ENCODE data around the gene PLOD3.

Gene PLOD3

GRCh38 chr7:101186844-101187428 is 30.4 kb downstream of the PLOD3 start:
- Histone ChIP-seq H3K79me2 (ENCODE audit: low read length) (no peaks in the 10 kb centered on the region), H3K27ac (ENCODE audit: low read length) (no peak overlapping the region), H3K36me3 (replicated peaks; ENCODE audit: low read depth, low read length) (no peaks in the 10 kb centered on the region), H3K9me3 (ENCODE audit: insufficient read depth, low read length) (no peaks in the 10 kb centered on the region), H3K9ac (ENCODE audit: low read length) (no peak overlapping the region), H3K4me2 (ENCODE audit: low read length) (peak overlapping the region; percentile 44), H2AFZ (ENCODE audit: low read depth, low read length) (peak overlapping the region; percentile 74; the same call in 1 of the 2 replicates), H3K27me3 (ENCODE audit: low read depth, low read length) (no peaks in the 10 kb centered on the region), H4K20me1 (ENCODE audit: insufficient read depth, low read length) (no peaks in the 10 kb centered on the region), H3K4me3 (ENCODE audit: low read length) (no peak overlapping the region), H3K4me1 (ENCODE audit: low read length) (peaks cover 12% of the 10 kb centered on the region)
- TF ChIP-seq EZH2phosphoT487 (IDR thresholded peaks at IDR 0.05; ENCODE audit: low read depth), result no peak

- TF ChIP-seq EZH2phosphoT487 (IDR thresholded peaks at IDR 0.05; ENCODE audit: low read depth) (no peak), CTCF (IDR thresholded peaks at IDR 0.05; ENCODE audit: low read depth, low read length) (no peak)
- H3K36me3 ChIP-seq (replicated peaks; ENCODE audit: low read depth, low read length), result no peaks in the 10 kb centered on the region
These were observed 31.2 kb downstream of the PLOD3 start for GRCh38 chr7:101186194-101186593.

GRCh38 chr7:101185258-101185839 is 32.0 kb downstream of the PLOD3 start:
- no peaks in the 10 kb centered on the region for H3K27me3 ChIP-seq (ENCODE audit: low read depth, low read length)
- peaks cover 12% of the 10 kb centered on the region for H3K4me1 ChIP-seq (ENCODE audit: low read length)
- H2AFZ ChIP-seq (ENCODE audit: low read depth, low read length), result no peak overlapping the region
- H3K79me2 ChIP-seq (ENCODE audit: low read length), result no peaks in the 10 kb centered on the region
- no peaks in the 10 kb centered on the region for H3K9me3 ChIP-seq (ENCODE audit: insufficient read depth, low read length)
- TF ChIP-seq CTCF (IDR thresholded peaks at IDR 0.05; ENCODE audit: low read depth, low read length) (no peak), EZH2phosphoT487 (IDR thresholded peaks at IDR 0.05; ENCODE audit: low read depth) (no peak)
- no peaks in the 10 kb centered on the region for H4K20me1 ChIP-seq (ENCODE audit: insufficient read depth, low read length)
- H3K9ac ChIP-seq (ENCODE audit: low read length), result no peak overlapping the region
- H3K4me2 ChIP-seq (ENCODE audit: low read length), result no peak overlapping the region
- no peaks in the 10 kb centered on the region for H3K36me3 ChIP-seq (replicated peaks; ENCODE audit: low read depth, low read length)
- no peak overlapping the region for H3K4me3 ChIP-seq (ENCODE audit: low read length)
- H3K27ac ChIP-seq (ENCODE audit: low read length), result no peak overlapping the region

More at GRCh38 chr7:101186194-101186593, 31.2 kb downstream of the PLOD3 start:
- Histone ChIP-seq H3K9me3 (ENCODE audit: insufficient read depth, low read length) (no peaks in the 10 kb centered on the region), H3K4me1 (ENCODE audit: low read length) (peaks cover 12% of the 10 kb centered on the region), H3K27ac (ENCODE audit: low read length) (no peak overlapping the region), H4K20me1 (ENCODE audit: insufficient read depth, low read length) (no peaks in the 10 kb centered on the region), H3K4me3 (ENCODE audit: low read length) (no peak overlapping the region), H3K9ac (ENCODE audit: low read length) (no peak overlapping the region), H2AFZ (ENCODE audit: low read depth, low read length) (no peak overlapping the region), H3K27me3 (ENCODE audit: low read depth, low read length) (no peaks in the 10 kb centered on the region), H3K4me2 (ENCODE audit: low read length) (no peak overlapping the region), H3K79me2 (ENCODE audit: low read length) (no peaks in the 10 kb centered on the region)

GRCh38 chr7:101180130-101180755 is 37.1 kb downstream of the PLOD3 start, which contains the start of gene NAT16:
Gene NAT16, minus strand, starts transcription at chr7:101180293. Its CDS starts 5,486 bp downstream, at chr7:101174807.
- no peaks in the 10 kb centered on the region for H4K20me1 ChIP-seq (ENCODE audit: insufficient read depth, low read length)
- no peak within 1 kb of the TSS for H2AFZ ChIP-seq (ENCODE audit: low read depth, low read length)
- TF ChIP-seq EZH2phosphoT487 (IDR thresholded peaks at IDR 0.05; ENCODE audit: low read depth) (no peak), CTCF (IDR thresholded peaks at IDR 0.05; ENCODE audit: low read depth, low read length) (no peak)
- peaks cover 7% of the 10 kb centered on the region for H3K4me1 ChIP-seq (ENCODE audit: low read length)
- no peak within 1 kb of the TSS for H3K4me2 ChIP-seq (ENCODE audit: low read length)
- no peak within 1 kb of the TSS for H3K27ac ChIP-seq (ENCODE audit: low read length)
- peaks cover 3% of the 10 kb centered on the region; the same call in 1 of the 2 replicates for H3K27me3 ChIP-seq (ENCODE audit: low read depth, low read length)
- H3K9me3 ChIP-seq (ENCODE audit: insufficient read depth, low read length), result no peaks in the 10 kb centered on the region
- H3K9ac ChIP-seq (ENCODE audit: low read length), result no peak within 1 kb of the TSS
- H3K79me2 ChIP-seq (ENCODE audit: low read length), result no peaks in the 10 kb centered on the region
- H3K4me3 ChIP-seq (ENCODE audit: low read length), result no peak within 1 kb of the TSS
- H3K36me3 ChIP-seq (replicated peaks; ENCODE audit: low read depth, low read length), result no peaks in the 10 kb centered on the region

Data from OCI-LY3 (cell line).